Lung microvascular endothelial cell (primary cell): ENCODE results near the gene ZNF507. TPM values are rescaled to one million over a fixed set of nuclear protein-coding genes. Genes with fewer than 3 reads are reported as not detected.

ENCODE experiments used
- DNase-seq, 2 donors: peaks; one replicate each; pipeline versions ENCODE4 v3.0.0 to v3.0.0-alpha.2; 2010; ENCODE audit warnings: low read depth in 2 of 2
- total RNA-seq: library from RNA; depleted of rRNA; stranded (reverse); fragments of >200 nt; gene quantifications from 2 replicates; pipeline ENCODE4 v1.2.1, GENCODE V29; 2014

ZNF507 gene
- 5.2 and 8.9 TPM in 2 replicates for total RNA-seq

DNA sequence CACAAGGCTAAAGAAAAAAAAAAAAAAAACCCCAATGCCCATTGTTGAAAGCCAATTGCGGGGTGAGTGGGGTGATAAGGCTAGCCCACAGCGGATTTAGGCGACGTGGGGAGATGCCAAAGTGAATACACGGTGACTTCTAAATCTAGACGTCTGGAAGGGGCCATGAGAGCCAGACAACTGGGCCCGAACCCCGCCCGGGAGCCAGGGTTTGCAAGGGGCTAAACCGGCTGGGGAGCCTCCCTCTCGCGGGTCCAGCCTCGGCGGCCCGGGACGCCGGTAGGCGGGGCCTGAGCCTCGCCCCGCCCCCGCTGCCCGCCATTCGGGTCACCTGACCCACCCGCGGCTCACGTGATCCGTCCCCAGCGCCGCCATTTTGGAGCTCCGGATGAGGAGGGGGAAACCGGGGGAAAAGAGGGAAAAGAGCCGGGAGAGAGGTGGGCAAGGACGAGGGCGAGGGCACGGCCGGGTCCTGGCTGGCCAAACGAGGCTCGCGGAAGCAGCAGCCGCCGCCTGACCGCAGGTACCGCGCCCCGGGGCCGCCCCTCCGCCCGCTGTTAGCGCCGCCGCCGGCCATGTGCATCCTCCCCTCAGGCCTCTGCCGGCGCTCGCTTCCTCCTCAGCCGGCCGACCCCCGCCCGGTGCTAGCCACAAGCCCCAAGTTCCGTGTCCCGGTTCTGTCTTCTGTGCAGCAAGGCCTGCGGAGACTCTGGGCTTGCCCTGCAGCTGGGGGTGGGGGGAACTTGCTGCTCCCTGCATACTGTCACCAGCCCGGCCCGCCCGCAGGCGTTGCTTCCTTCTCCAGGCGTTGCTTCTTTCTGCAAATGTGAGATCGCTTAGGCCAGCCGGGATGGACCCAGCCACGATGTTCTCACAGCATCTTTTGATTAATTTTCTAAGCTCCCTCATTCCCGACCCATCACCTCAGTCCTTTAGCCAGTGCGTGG, at the start of gene ZNF507:
Gene ZNF507 (plus strand): TSS at position 350 of the 947 bp plus-strand sequence. CDS start 7,221 bp downstream, outside the sequence.
- DNase-seq, result peak; percentile 76 to 83

DNA sequence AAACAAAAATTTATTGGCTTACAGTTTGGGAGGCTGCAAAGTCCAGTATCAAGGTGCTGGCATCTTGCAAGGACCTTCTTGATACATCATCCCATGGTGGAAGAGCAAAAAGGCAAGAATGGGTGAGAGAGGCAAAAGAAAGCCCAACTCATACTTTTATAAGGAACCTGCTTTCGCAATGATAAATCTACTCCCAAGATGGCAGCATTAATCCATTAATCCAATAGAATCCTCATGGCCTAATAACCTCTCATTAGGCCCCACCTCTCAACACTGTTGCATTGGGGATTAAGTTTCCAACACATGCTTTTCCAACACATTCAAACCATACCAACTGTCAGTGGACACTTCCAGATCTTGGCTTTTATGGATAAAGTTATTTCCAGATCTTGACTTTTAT, 48.7 kb upstream of the ZNF507 start:
- no peak for DNase-seq

DNA sequence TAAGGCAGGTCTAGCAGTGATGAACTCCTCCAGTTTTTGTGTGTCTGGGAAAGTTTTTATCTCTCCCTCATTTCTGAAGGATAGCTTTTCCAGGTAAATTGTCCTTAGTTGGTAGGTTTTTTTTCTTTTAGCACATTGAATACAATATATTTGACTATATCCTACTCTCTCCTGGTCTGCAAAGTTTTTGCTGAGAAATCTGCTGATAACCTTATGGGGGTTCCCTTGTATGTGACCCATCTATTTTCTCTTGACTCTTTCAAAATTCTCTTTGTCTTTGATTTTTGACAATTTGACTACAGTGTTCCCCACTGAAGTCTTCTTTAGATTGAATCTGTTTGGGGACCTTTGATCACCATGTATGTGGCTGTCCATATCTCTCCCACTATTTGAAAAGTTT, 42.6 kb upstream of the ZNF507 start:
- no peak for DNase-seq

DNA sequence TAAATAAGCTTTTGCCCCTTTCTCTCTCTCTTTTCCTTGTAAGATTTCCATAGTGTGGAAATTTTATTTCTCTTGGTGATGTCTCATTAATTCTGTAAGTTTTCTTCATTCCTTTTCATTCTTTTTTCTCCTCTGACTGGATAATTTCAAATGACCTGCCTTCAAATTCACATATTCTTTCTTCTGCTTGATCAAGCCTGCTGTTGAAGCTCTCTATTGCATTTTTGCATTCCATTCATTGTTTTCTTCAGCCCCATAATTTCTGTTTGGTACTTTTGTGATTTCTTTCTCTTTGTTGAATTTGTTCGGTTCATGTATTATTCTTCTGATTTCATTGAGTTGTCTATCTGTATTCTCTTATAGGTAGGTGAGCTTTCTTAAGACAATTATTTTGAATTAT, 42.2 kb upstream of the ZNF507 start:
- DNase-seq, result no peak

DNA sequence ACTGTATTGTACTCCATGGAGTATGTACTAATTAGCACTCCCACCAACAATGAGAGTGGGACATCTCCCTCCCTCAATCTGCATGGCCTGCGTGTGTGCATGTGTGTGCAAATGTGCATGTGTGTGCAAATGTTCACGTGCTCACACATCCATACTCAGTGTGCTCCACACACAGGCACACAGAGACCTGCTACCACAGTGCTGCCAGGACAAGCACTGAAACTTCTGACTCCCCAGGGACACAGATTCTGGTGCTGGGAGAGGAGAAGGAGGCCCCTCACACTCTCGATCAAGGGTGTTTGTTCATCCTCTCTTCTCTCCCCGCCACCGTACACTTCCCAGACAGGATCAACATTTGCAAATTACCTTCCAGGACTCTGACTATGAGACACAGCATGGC, 37.8 kb upstream of the ZNF507 start:
- DNase-seq, result no peak

DNA sequence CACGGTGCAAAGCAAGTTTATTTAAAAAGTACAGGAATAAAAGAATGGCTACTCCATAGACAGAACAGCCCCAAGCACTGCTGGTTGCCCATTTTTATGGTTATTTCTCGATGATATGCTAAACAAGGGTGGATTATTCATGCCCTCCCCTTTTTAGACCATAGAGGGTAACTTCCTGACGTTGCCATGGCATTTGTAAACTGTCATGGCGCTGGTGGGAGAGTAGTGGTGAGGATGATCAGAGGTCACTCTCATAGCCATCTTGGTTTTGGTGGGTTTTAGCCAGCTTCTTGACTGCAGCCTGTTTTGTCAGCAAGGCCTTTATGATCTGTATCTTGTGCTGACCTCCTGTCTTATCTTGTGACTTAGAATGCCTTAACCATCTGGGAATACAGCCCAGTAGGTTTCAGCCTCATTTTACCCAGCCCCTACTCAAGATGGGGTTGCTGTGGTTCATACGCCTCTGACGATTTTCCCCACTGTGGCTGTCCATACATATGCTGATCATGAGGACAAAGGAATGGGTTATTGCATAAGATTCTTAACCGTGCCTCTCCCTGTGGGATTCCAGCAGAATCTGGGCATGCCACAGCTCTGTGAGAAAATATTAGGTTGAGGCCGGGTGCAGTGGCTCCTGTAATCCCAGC, 36.9 kb upstream of the ZNF507 start:
- DNase-seq, result no peak

DNA sequence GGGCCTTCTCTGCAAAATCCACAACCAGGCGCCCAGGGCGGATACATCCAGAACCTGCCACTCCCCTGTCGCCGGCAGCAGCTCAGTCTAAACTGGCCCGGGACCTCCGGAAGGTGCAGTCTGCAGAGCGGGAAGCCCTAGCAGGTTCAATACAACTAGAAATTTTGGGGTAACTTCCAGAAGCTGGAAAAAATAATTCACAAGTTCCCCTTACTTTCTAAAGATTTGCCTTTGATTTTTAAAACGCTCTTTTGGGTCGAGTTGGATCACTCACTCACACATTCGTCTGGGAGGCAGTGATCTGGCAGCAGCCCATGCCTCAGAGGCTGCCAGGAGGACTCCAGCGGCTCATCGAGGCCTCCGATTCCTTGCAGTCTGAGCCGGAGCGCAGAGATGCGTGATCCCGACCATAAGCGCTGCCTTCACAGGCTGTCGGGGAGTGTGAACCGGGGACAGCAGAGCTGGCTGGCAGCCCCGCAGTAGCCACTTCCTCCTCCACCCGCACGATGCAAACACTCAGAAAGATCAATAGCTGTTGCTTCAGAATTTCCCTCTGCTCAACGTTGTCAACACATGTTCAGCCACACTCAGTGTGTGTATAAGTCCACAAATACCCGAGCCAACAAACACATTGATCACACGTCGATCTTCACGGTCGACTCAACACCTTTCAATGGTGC, 35.6 kb upstream of the ZNF507 start:
- no peak for DNase-seq

DNA sequence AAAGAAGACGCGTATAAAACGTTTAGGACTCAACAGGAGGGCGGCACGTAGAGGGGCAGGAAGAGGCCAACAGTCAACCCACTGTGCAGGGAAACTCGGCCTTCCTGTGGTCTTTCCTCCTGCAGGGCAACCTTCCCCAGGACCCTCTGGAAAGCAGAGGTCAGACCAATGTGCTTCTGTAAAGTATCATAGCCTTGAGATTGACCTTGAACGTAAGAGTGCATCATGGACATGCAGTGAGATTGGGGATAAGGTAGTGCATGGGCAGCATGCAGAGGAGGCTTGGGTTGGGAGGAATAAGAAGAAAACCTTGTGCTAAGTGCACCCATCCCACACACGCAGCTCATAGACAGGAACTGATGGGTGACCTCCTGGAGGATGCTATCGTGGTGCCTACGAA, 34.0 kb upstream of the ZNF507 start:
- no peak for DNase-seq

DNA sequence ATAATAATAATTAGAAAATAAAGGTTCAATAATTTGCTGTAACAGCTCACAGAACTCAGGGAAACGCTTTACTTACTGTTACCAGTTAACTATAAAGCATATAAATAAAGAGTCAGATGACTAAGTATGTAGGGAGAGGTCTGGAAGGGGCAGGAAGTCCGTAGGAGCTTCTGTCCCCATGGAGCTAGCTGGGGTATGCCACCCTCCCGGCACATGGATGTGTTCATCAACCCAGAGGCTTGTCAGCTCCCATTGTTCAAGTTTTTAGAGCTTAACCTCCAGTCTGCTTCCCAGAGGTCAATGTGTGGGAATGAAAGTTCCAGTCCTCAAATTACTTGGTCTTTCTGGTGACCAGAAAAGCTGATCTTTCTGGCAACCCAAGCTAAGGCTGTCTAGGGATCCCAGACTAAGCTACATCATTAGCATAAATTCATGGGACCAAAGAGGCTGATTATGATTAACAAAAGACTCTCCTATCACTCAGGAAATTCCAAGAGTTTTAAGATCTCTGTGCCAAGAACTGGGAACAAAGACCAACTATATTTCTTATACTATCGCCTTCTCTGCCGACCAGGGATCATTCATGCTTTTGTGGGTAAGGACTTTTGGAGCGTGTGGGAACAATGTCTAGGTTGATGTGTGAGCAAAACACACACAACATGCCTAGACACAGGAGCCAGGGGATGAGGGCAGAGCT, 31.7 kb upstream of the ZNF507 start:
- DNase-seq, result no peak

DNA sequence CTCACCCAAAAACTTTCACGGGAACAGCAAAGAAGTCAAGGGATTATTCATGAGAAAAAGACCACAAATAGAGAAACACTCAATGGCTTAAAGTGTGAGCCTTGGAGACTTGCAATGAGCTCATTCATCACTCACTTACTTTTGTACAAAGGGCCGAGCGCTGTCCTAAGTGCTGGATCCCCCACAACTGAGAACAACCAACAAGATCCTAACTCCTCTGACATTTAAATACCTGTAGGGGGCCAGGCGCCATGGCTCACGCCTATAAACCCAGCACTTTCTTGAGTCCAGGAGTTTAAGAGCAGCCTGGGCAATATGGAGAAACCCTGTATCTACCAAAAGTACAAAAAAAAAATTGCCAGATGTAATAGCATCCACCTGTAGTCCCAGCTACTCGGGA, 29.4 kb upstream of the ZNF507 start:
- DNase-seq, result no peak

DNA sequence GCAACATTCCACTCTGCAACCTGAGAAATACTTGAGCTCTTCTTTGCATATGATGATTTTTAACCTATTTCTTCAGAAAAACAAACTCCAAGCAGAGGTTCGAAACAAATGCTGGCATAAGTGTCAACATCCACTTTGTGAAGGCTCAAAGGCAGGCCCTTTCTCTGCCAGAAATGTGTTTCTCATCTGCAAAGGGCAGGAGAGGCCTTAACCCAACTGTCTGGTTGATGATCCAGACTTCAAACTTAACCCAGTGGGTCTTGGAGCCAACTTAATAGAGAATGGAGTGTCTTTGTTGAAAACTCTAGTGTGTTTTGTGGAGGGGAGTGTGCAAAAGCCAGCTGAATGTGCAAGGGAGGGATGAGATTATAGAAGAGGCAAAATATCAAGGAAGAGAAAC, 28.3 kb upstream of the ZNF507 start:
- no peak for DNase-seq

DNA sequence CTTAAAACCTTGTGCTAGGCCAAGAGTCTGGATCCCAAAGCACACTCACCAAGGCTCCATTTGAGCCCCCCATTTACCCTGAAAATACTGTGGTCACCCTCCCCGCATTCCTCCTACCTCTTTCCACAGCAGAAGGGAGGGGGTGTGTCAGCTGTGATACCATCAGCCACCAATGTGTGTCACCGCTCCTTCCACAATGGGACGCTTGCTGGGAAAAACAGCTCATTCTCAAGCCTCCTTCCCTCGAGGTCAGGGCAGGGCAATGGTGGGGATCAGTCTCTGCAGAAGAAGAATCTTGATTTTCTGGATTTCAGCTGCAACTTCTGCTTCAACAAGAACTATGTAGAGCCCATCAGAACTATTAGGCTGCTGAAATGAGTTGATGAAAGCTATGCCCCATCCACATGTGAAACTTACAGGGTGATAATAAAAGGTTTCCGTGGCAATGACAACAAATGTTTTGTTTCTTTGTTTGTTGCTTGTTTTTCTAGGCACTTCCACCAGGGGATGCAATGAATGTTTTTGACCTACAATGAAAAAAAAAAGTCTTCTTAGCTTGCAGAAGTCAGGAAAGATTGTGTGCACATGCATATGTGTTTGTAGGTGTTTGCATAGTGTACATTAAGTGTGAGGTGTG, 26.4 kb upstream of the ZNF507 start:
- peak in 1 of 2 donors; percentile 16 for DNase-seq

DNA sequence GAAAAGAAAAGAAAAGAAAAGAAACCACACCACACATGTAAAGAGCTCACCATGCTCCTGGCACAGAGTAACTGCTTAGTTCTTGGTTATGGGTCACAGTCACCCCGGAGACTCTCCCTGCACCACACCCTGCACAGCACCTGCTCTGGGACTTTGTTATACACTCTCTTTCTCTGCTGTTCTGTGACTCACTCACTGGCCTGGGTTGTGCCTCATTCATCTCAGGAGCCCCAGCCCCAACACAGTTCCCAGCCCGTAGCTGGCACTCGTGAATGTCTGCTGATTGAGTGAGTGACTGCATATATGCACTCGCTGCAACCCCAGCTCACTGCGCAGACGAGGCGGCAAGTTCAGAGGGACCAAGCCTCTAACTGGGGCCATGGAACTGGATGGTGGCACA, 22.9 kb upstream of the ZNF507 start:
- DNase-seq, result no peak

DNA sequence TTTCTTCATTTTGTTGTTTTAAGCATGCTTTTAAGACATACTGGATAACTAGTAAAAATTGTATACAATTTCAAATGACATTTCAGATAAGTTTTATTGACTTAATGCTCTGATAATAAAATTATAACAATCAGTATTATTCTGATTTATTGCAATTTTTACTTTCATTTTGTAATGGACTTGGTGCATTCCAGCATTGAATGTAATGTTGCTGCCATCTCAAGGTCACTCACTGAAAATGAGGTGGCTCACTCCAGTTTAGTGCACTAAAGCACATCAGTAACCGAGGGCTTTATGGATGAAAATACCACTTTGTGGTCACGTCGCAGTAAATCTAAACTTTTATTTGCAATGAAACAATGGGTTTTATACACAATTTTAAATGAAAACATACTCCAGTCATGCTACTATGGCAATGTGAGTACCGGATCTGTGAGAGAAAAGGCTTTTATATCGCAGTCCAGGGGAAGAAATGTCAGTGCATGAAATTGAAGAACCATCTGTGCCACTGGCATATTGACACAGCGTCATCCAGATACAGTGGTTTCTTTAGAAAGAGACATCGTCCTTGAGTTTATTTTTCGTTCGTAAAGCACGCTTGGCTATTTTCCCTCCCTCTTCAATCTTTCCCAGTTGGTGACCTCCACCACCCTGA, 20.7 kb upstream of the ZNF507 start:
- peak in 1 of 2 donors; percentile 28 for DNase-seq

DNA sequence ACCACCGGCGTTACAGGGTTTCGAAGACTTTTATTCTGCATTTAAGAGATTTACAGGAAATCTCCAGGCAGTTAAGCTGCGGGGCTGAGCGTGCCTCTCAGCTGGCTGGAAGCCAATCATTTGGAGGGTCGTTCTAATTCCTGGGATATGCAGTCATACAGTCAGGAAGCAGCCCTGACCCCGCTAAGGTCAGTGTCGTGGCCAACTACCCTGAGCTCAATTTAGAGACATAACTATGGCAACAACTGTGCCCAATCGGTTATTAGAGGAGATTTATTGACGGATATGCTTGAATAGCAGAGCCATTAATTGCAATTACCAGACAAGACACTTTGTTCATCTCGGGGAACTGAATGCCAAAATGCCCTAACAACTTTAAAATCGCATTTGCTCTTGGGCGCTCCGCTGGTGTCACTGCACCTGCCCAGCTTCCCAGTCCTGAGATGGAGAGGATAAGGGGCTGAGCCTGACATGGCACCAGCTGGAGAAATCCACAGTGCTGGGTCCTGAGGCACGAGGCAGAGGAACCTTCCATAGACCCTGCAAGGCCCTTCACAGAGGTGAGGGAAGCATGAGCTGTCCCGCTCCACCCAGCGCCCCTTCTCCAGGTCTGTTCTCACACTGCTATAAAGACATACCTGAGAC, 15.1 kb upstream of the ZNF507 start:
- peak in 1 of 2 donors; percentile 8 for DNase-seq

DNA sequence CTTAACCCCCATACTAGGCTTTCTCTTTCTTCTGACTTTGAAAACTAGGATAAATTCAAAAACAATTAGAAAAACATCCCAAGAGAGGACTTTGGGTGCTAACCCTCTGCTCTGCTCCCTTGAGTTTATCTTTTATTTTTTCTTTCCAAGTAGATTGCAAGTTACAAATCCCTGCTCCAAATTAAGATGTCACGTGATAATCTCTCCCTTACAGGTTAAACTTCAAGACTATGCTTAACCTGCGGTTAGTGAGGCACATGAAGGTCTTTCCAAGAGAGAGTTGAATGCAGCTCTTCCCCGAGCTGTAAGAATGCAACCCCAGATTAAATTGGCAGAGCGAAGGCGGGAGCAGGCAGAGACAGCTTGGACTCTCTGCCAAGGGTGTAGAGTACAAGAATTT, 12.2 kb upstream of the ZNF507 start:
- DNase-seq, result no peak

DNA sequence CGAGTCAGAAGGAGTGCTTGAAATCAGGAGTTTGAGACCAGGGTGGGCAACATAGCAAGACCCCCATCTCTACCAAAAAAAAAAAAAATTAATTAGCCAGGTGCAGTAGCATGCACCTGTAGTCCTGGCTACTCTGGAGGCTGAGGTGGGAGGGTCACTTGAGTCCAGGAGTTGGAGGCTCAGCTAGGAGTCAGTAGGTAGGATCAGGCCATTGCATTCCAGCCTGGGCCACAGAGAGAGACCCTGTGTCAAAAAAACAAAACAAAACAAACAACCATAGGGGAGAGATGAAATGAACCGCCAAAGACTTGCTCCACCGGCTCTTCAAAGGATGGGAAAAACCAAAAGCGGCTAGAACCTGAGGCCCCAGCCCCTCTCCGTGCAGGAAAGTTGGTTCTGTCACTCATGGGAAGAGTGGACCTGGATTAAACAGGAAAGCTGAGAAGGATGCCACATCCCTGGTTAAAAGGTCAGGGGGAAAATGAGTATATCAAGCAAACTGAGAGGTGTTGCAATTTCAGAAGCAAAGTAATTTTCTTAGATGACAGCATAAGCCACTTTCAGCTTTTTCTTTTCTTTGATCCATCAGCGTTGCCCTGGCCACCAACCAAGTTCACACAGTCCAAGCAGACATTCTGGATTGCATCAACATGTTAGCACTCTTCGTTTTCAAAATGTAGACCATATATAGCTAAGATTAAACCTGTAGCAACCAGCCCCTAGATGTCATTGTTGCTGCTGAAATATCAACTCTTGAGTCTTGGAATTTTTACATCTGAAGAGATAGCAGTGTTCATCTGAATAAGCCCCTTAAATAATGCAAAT, 8.9 kb upstream of the ZNF507 start:
- no peak for DNase-seq

DNA sequence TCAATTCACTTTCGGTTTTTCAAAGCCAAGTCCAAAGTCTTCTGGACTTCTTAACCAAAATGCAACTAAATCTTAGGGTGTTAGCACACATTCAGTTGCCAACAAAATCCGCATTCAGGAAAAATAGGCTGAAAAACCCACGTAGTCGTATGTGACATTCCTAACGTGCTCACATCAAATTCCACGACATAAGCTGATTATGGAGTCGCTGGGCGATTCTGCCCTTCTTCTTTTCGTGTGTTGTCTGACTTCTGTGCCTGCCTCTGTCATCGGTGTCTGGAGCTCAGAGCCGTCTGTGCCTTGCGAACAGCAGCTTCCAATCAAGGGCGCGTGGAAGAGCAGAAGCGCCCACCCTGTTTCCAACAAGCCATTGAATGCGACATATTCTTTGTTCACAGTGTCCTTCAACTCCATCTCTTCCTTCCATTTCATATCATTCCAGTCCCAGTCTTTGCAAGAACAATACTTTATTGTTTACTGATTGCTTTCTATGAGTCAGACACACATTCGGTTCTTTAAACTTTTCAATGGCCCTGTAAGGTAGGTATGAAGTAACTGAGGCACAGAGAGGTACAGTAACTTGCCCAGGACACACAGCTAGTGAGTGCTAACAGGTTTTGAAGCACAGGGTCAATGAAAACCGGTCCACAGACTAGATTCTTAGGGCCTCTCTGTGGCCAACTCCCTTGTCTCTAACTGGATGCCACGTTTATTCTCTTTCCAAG, 8.2 kb upstream of the ZNF507 start:
- DNase-seq, result no peak

DNA sequence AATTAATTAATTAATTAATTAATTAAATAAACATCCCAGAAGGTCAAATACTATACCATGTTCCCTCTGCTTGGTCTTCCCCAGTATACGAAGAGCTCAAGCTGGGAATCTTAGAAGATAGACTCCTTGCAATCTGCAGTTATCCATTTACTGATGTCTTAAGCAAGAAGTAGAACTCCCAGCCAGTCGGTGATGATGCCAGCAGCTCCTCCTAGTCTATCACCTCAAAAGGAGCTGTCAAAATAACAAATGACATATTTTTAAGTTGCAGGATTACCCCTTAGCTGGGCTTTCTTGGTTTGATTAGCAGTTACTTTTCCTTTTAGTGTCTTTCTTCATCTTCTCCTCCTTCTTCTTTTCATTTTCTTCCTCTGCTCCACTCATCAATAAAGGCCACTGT, 6.0 kb upstream of the ZNF507 start:
- DNase-seq, result no peak
